Stimulated activated CD8-positive, alpha-beta memory T cell treated with anti-CD3 and anti-CD28 coated beads, Interleukin-7, amount 100 ng/mL, for 48 hours (primary cell): ENCODE results near the gene ZNF256.

Source experiments
- DNase-seq, 2 donors: peaks; one replicate each; pipeline ENCODE4 v3.0.0-alpha.2; 2020; ENCODE audit warnings: low read depth in 1 of 2; ENCODE audit errors: extremely low read depth in 1 of 2

Gene ZNF256

GRCh38 chr19:57947419-57948134 is at the start of gene ZNF256:
TSS of gene ZNF256 (minus strand) at chr19:57947706. CDS start at chr19:57947474, 232 bp downstream.
- peak; percentile 75 to 92 for DNase-seq

- DNase-seq: no peak
These were observed 45.3 kb upstream of the ZNF256 start for GRCh38 chr19:57992841-57993240.

GRCh38 chr19:57978586-57979289 is 31.2 kb upstream of the ZNF256 start:
- DNase-seq: no peak

- no peak for DNase-seq
These were observed 26.9 kb upstream of the ZNF256 start, which contains the start of gene C19orf18 for GRCh38 chr19:57974434-57974833. TSS of gene C19orf18 (minus strand) at chr19:57974534. CDS start at chr19:57974432, 102 bp downstream.

GRCh38 chr19:57964761-57965160 is 17.3 kb upstream of the ZNF256 start:
- no peak for DNase-seq

- no peak for DNase-seq
These were observed 14.3 kb upstream of the ZNF256 start for GRCh38 chr19:57961785-57962184.

GRCh38 chr19:57954996-57955395 is 7.5 kb upstream of the ZNF256 start:
- DNase-seq: no peak

GRCh38 chr19:57949702-57950101 is 2.2 kb upstream of the ZNF256 start:
- no peak for DNase-seq

GRCh38 chr19:57949296-57949695 is 1.8 kb upstream of the ZNF256 start:
- no peak for DNase-seq

GRCh38 chr19:57947088-57947418 is 453 bp downstream of the ZNF256 start:
- no peak for DNase-seq

GRCh38 chr19:57946316-57946715 is 1.2 kb downstream of the ZNF256 start:
- DNase-seq: no peak

- DNase-seq: no peak
These were observed 5.9 kb downstream of the ZNF256 start for GRCh38 chr19:57941593-57941992.

- no peak for DNase-seq
These were observed 11.8 kb downstream of the ZNF256 start for GRCh38 chr19:57935731-57936130.

- peak in 1 of 2 donors; percentile 16 for DNase-seq
These were observed 12.5 kb downstream of the ZNF256 start, which contains the start of gene ZNF418 for GRCh38 chr19:57934820-57935665. TSS of gene ZNF418 (minus strand) at chr19:57935402. CDS start at chr19:57933822, 1,580 bp downstream.

- no peak for DNase-seq
These were observed 19.9 kb downstream of the ZNF256 start for GRCh38 chr19:57927587-57927986.

GRCh38 chr19:57916168-57916995 is 31.1 kb downstream of the ZNF256 start, which contains the start of gene ZNF417:
TSS of gene ZNF417 (minus strand) at chr19:57916592. CDS start at chr19:57916411, 181 bp downstream.
- DNase-seq: peak; percentile 59 to 85

GRCh38 chr19:57914531-57914930 is 33.0 kb downstream of the ZNF256 start:
- DNase-seq: no peak

GRCh38 chr19:57907394-57907793 is 40.1 kb downstream of the ZNF256 start:
- no peak for DNase-seq

- no peak for DNase-seq
These were observed 42.2 kb downstream of the ZNF256 start for GRCh38 chr19:57905258-57905657.

GRCh38 chr19:57903618-57904184 is 43.8 kb downstream of the ZNF256 start:
- no peak for DNase-seq
